HL-60/S4 treated with retinoic acid at 250 ng/mL for 4 days and 3 days (cell line): Measurements from ENCODE around the gene NUTM2B.
"Not testable (repeated sequence)": the region's sequence is repeated elsewhere in the genome, so short reads cannot be mapped to it uniquely, and the experiment has no call there.

Experiments
- in situ Hi-C: fragments of 300-500 bp; cut with MboI; formaldehyde crosslinking; loops from 2 replicates; pipeline ENCODE4 v1.7.0; 2022; ENCODE audit warnings: low sequenced_read_pairs

The NUTM2B gene

DNA sequence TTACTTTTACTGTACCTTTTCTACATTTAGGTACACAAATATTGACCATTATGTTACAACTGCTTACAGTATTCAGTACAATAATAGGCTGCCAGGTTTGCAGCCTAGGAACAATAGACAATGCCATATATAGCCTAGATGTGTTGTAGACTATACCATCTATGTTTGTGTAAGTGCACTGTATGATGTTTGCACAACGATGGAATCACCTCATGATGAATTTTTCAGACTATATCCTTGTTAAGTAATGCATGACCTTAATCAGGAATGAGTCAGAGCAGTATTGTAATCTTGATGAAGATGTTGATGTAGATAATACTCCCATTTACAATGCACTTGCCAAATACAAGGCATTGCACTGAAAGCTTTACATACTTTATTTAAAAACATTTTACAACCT, 23.6 kb downstream of the NUTM2B start:
- in situ Hi-C loops, result not testable (repeated sequence)

DNA sequence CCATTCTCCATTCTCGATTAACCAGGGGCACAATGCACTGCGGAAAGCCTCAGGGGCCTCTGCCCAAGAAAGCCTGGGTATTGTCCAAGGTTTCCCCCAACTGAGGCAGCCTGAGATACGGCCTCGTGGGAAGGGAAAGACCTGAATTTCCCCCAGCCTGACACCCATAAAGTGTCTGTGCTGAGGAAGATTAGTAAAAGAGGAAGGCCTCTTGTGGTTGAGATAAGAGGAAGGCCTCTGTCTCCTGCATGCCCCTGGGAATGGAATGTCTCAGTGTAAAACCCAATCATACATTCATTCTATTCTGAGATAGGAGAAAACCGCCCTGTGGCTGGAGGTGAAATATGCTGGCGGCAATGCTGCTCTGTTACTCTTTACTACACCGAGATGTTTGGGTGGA, 41.8 kb downstream of the NUTM2B start:
- in situ Hi-C loops, result not testable (repeated sequence)

DNA sequence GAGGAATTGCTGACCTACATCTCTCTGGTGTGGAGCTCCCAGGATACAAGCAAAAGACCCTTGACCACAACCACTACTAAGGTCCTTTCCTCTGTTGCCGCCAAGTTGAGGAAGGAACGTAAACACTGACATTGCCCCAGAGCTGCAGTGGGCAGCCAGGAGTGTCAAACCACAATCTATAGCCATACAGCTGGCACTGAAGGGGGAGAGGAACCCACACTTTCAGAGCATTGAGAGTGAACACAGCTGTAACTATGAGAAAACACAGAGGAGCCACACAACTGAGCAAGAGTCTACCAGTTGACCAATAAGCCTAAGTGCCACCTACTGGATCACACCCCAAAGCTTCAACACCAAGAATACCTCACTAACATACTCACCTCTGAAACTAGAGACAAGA, 45.5 kb downstream of the NUTM2B start:
- in situ Hi-C loops, result not testable (repeated sequence)

DNA sequence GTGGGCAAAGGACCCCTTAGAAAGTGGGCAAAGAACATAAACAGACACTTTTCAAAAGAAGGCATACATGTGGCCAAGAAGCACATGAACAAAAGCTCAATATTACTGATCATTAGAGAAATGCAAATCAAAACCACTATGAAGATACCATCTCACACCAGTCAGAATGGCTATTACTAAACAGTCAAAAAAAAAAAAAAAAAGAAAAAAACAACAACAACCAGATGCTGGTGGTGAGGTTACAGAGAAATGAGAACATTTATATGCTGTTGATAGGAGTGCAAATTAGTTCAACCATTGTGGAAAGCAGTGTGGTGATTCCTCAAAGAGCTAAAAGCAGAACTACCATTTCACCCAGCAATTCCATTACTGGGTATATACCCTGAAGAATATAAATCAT, 50.6 kb downstream of the NUTM2B start:
- in situ Hi-C loops, result not testable (repeated sequence)

DNA sequence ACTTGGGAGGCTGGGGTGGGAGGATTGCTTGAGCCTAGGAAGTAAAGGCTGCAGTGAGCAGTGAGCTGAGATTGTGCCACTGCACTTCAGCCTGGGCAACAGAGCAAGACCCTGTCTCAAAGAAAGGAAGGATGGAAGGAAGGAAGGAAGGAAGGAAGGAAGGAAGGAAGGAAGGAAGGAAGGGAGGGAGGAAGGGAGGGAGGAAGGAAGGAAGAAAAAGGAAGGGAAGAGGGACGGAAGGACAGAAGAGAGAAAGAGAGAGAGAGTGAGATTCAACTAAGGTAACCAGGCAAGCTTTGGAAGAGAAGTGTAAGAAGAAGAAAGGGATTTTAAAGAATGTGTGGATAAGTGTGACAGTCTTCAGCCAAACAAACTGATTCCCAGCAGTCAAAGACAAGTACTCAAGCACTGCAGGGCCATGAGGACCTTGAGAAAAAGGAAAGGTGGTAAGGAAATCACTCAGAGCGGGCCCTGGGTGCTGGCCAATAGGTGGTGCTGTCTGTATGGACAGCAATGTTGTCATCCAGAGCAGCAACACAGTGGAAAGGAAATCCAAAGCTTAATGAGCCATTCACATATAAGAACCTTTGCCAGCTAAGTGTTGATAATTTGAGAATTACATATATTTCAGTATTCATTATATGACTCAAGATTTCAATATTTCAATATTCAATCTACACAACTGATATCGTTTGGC, 55.4 kb downstream of the NUTM2B start:
- in situ Hi-C loops, result not testable (repeated sequence)
